ENCODE measurements around the gene PRKCI.
"Not testable (repeated sequence)": the region's sequence is repeated elsewhere in the genome, so short reads cannot be mapped to it uniquely, and the experiment has no call there.

Gene PRKCI

GRCh38 chr3:170296703-170297102 lies 74.5 kb downstream of the PRKCI start:
- Mint-ChIP-seq H3K27me3 (no peaks in the 10 kb centered on the region), H3K4me1 (ENCODE audit: low read depth) (no peaks in the 10 kb centered on the region), H3K27ac (no peak overlapping the region), H3K4me3 (no peak overlapping the region), H3K36me3 (ENCODE audit: low read depth) (peaks cover 49% of the 10 kb centered on the region), H3K9me3 (no peaks in the 10 kb centered on the region)
- no peak for DNase-seq

DNA sequence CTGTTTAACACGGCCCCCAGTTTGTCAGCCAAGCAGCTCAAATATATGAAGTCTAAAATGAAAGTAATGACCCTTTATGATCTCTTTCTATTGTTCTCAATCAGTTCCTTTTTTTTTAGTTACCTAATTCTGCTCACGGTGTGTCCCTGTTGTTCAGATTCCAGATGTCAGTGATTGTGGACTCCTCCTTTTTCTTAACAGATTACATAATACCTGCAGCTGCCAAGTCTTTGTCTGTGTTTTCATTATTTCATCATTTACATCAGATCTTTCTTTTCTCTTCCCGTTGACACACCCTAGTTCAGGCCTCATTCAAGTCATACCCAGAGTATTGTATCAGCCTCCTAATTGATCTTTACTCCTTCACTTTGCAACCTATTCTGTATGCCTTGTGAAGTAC lies 79.2 kb downstream of the PRKCI start:
- H3K4me1 Mint-ChIP-seq (ENCODE audit: low read depth), result no peaks in the 10 kb centered on the region
- no peaks in the 10 kb centered on the region for H3K9me3 Mint-ChIP-seq
- no peaks in the 10 kb centered on the region for H3K27me3 Mint-ChIP-seq
- peaks cover 35% of the 10 kb centered on the region for H3K36me3 Mint-ChIP-seq (ENCODE audit: low read depth)
- H3K27ac Mint-ChIP-seq, result no peak overlapping the region
- no peak for DNase-seq
- no peak overlapping the region for H3K4me3 Mint-ChIP-seq

DNA sequence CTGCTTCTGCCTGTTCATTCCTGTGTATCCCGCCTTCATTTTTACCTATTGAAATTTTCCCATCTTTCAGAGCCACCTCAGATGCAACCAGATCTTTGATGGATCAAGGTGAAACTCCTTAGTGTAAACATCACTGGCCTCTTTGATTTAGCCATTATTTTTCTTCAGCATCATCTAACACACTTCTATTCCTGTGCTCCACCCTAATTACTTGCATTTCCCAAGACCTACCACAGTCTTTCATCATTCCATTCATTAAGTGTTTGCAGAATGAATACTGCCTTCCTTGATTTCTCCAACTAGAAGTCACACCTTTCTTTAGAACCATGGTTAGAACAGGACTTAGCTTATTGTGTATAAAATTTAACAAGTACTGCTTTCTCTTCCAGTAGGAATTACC lies 79.8 kb downstream of the PRKCI start:
- H3K4me1 Mint-ChIP-seq (ENCODE audit: low read depth), result no peaks in the 10 kb centered on the region
- H3K36me3 Mint-ChIP-seq (ENCODE audit: low read depth), result peaks cover 31% of the 10 kb centered on the region
- H3K27ac Mint-ChIP-seq, result no peak overlapping the region
- no peak for DNase-seq
- H3K27me3 Mint-ChIP-seq, result no peaks in the 10 kb centered on the region
- H3K9me3 Mint-ChIP-seq, result no peaks in the 10 kb centered on the region
- H3K4me3 Mint-ChIP-seq, result no peak overlapping the region

- Mint-ChIP-seq H3K27me3 (no peaks in the 10 kb centered on the region), H3K9me3 (no peaks in the 10 kb centered on the region), H3K36me3 (ENCODE audit: low read depth) (peaks cover 11% of the 10 kb centered on the region), H3K27ac (no peak overlapping the region), H3K4me1 (ENCODE audit: low read depth) (no peaks in the 10 kb centered on the region), H3K4me3 (no peak overlapping the region)
- no peak for DNase-seq
Observed at GRCh38 chr3:170306015-170306414, 83.8 kb downstream of the PRKCI start.

- Mint-ChIP-seq H3K9me3 (no peaks in the 10 kb centered on the region), H3K4me3 (no peak overlapping the region), H3K4me1 (ENCODE audit: low read depth) (no peaks in the 10 kb centered on the region), H3K36me3 (ENCODE audit: low read depth) (peaks cover 7% of the 10 kb centered on the region), H3K27me3 (no peaks in the 10 kb centered on the region), H3K27ac (no peak overlapping the region)
- no peak for DNase-seq
Observed at GRCh38 chr3:170307671-170308405, 85.6 kb downstream of the PRKCI start.

DNA sequence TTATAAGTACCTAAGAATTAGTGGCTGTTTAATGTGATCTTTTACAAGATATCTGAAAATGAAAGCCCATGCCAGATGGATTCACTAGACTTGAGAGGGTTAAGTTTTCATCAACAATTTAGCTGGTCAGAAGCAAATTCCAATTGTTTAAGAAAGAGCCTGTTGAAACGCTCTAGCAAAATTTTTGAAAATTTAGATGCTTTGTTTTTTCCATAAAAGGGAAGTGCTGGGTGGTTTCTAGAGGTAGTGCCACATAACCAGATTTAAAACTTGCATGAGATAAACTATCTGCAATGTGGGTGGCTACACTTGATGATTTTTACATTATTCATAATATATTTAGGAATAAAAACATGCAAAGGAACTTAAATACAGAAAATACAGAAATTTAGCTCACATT lies 86.8 kb downstream of the PRKCI start:
- no peaks in the 10 kb centered on the region for H3K27me3 Mint-ChIP-seq
- H3K4me1 Mint-ChIP-seq (ENCODE audit: low read depth), result no peaks in the 10 kb centered on the region
- H3K9me3 Mint-ChIP-seq, result no peaks in the 10 kb centered on the region
- no peak for DNase-seq
- no peak overlapping the region for H3K27ac Mint-ChIP-seq
- no peak overlapping the region for H3K4me3 Mint-ChIP-seq
- no peaks in the 10 kb centered on the region for H3K36me3 Mint-ChIP-seq (ENCODE audit: low read depth)

DNA sequence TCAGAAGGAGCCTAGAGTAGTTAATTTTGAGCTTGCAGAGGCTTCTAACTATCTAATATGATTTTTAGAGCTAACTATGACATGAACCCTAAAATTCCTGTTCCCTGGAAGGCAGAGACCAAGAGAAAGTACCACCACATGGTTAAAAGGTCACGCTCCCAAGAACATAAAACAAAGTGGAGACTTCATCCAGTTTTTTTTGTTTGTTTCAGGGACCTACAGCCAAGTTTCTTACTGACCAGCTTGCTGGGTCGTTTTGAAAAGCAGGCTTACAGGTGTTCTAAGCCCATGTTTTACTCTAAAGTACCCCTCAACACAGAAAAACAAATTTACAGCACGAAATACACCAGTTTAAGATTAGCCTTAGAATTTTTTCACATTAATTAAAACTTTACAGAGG lies 95.7 kb downstream of the PRKCI start:
- Mint-ChIP-seq H3K4me1 (ENCODE audit: low read depth) (no peaks in the 10 kb centered on the region), H3K27ac (no peak overlapping the region), H3K4me3 (no peak overlapping the region), H3K9me3 (no peaks in the 10 kb centered on the region), H3K27me3 (no peaks in the 10 kb centered on the region), H3K36me3 (ENCODE audit: low read depth) (no peaks in the 10 kb centered on the region)
- DNase-seq, result no peak

- H3K27ac Mint-ChIP-seq, result no peak overlapping the region
- DNase-seq, result no peak
- H3K27me3 Mint-ChIP-seq, result no peaks in the 10 kb centered on the region
- H3K36me3 Mint-ChIP-seq (ENCODE audit: low read depth), result no peaks in the 10 kb centered on the region
- H3K4me1 Mint-ChIP-seq (ENCODE audit: low read depth), result no peaks in the 10 kb centered on the region
- H3K9me3 Mint-ChIP-seq, result no peaks in the 10 kb centered on the region
- no peak overlapping the region for H3K4me3 Mint-ChIP-seq
Observed at GRCh38 chr3:170320461-170321121, 98.4 kb downstream of the PRKCI start.

DNA sequence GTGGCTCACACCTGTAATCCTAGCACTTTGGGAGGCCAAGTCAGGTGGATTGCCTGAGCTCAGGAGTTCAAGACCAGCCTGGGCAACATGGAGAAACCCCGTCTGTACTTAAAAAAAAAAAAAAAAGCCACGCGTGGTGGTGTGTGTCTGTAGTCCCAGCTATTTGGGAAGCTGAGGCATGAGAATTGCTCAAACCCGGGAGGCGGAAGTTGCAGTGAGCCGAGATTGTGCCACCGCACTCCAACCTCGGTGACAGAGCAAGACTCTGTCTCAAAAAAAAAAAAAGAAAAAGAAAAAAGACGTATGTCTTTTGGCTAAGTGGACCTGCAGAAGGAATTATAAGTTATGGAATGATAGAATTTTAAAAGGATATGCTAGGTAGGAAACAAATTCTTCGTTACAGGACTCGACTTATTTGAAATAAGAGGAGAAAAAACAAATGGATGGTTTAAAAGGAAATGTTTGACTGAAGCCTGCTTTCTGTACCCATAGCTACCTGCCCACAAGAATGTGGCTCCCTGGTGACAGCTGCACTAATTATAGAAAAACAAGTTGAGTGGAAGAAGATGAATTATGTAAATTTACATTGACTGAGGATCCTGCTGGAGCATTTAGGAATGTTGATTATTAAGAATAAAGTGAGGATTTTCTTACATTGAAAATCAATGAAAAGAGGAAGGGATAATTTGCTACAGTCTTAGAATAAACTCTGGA lies 99.3 kb downstream of the PRKCI start:
- no peak for DNase-seq
- no peaks in the 10 kb centered on the region for H3K4me1 Mint-ChIP-seq (ENCODE audit: low read depth)
- H3K36me3 Mint-ChIP-seq (ENCODE audit: low read depth), result no peaks in the 10 kb centered on the region
- no peak overlapping the region for H3K27ac Mint-ChIP-seq
- no peaks in the 10 kb centered on the region for H3K27me3 Mint-ChIP-seq
- H3K9me3 Mint-ChIP-seq, result no peaks in the 10 kb centered on the region
- no peak overlapping the region for H3K4me3 Mint-ChIP-seq

DNA sequence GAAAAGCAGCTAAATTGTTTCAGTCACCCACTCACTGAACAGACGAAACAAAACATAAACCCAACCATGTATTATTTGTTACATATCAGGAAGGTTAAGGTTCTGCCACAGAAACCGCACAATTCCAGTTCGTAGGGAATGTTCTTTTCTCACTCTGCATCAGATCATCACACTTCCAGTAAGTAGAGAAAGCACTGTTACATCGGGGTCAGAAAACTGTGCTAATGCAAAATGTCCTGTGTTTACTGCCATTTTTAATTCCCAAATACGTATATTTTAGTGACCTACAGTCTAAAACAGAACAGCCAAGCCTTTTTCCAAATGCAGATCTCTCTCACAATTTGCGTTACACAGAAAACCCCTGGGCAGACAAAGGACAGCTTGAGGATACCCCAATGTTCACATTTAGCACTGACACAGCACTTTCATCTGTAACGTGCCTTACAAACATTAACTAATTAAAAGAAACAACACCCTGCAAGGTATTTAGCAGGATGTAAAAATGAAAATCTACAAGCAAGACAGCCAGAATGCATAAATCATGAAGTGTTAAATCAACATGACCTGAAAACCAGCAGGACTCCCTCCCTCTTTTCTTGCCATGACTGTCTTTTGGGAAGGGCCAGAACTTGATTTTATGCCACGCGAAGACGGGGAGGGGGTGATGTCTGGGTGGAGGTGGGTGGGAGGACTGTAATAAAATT lies 100.5 kb downstream of the PRKCI start:
- Mint-ChIP-seq H3K27ac (no peak overlapping the region), H3K36me3 (ENCODE audit: low read depth) (no peaks in the 10 kb centered on the region), H3K4me3 (no peak overlapping the region), H3K9me3 (no peaks in the 10 kb centered on the region), H3K4me1 (ENCODE audit: low read depth) (no peaks in the 10 kb centered on the region), H3K27me3 (no peaks in the 10 kb centered on the region)
- no peak for DNase-seq

GRCh38 chr3:170323331-170323730 lies 101.1 kb downstream of the PRKCI start:
- Mint-ChIP-seq H3K27me3 (no peaks in the 10 kb centered on the region), H3K4me3 (no peak overlapping the region), H3K9me3 (no peaks in the 10 kb centered on the region), H3K27ac (no peak overlapping the region), H3K4me1 (ENCODE audit: low read depth) (no peaks in the 10 kb centered on the region), H3K36me3 (ENCODE audit: low read depth) (no peaks in the 10 kb centered on the region)
- DNase-seq, result no peak

GRCh38 chr3:170324962-170325361 lies 102.7 kb downstream of the PRKCI start:
- Mint-ChIP-seq H3K27ac (no peak overlapping the region), H3K4me1 (ENCODE audit: low read depth) (no peaks in the 10 kb centered on the region), H3K9me3 (no peaks in the 10 kb centered on the region), H3K4me3 (no peak overlapping the region), H3K27me3 (no peaks in the 10 kb centered on the region), H3K36me3 (ENCODE audit: low read depth) (no peaks in the 10 kb centered on the region)
- DNase-seq, result no peak

- no peak overlapping the region for H3K27ac Mint-ChIP-seq
- no peak for DNase-seq
- no peak overlapping the region for H3K4me3 Mint-ChIP-seq
- no peaks in the 10 kb centered on the region for H3K4me1 Mint-ChIP-seq (ENCODE audit: low read depth)
- no peaks in the 10 kb centered on the region for H3K9me3 Mint-ChIP-seq
- H3K36me3 Mint-ChIP-seq (ENCODE audit: low read depth), result no peaks in the 10 kb centered on the region
- H3K27me3 Mint-ChIP-seq, result no peaks in the 10 kb centered on the region
Observed at GRCh38 chr3:170327040-170327808, 105.0 kb downstream of the PRKCI start.

DNA sequence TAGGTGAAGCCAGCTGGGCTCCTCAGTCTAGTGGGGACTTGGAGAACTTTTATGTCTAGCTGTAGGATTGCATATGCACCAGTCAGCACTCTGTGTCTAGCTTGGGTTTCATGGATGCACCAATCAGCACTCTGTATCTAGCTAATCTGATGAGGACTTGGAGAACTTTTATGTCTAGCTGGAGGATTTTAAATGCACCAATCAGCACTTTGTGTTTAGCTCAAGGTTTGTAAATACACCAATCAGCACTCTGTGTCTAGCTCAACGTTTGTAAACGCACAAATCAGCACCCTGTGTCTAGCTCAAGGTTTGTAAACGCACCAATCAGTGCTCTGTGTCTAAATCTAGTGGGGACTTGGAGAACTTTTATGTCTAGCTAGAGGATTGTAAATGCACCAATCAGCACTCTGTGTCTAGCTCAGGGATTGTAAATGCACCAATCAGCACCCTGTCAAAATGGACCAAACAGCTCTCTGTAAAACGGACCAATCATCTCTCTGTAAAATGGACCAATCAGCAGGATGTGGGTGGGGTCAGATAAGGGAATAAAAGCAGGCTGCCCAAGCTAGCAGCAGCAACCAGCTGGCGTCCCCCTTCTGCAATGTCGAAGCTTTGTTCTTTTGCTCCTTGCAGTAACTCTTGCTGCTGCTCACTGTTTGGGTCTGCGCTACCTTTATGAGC lies 105.8 kb downstream of the PRKCI start:
- H3K27ac Mint-ChIP-seq; H3K27me3 Mint-ChIP-seq; H3K9me3 Mint-ChIP-seq; H3K4me3 Mint-ChIP-seq; H3K36me3 Mint-ChIP-seq (ENCODE audit: low read depth); H3K4me1 Mint-ChIP-seq (ENCODE audit: low read depth); DNase-seq: not testable (repeated sequence)
